ENCODE data around the gene STARD4. TPM values are rescaled to one million over a fixed set of nuclear protein-coding genes. Genes with fewer than 3 reads are reported as not detected.

The STARD4 gene
- total and polyA plus RNA-seq, 7 experiments from 2014 or later, result 3.7 to 70.8 (median 12.3) TPM

DNA sequence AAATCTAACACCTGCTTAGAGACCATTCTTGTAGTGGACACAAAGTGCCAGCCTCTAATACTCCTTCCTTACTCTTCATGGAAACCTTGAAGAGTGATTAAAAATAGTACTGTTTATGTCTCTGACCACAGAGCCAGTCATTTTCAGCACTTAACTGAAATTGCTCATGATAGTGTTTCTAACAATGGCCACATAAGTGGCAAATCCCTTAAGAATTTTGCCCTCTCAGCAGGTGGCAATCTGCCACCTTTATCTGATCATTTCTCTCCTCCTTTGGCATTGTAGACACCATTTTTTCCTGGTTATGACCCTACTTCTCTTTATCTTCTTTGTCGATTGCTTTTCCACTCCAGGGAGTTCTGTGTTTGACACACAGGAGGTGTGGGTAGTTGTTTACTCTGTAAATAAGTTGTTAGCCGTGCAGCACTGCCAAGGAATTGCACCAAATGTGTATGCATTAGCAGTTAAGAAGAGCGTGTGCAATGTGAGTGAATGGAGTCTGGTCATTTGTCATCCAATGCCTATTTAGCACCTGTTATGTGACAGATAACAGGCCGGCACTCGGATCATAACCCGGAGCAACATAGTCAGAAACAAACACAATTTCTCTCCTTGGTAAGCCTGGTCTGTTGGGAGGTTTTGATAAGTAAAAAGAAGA lies 36.8 kb upstream of the STARD4 start:
- ChIA-PET CTCF (interaction anchor here (0.7 kb wide), 1 partner anchor 203 kb away, joined by 3 read pairs; no protein-coding TSS in a partner anchor), POLR2A (no interaction called here)
- peaks cover 0 to 6% (median 3%) of the 10 kb centered on the region in 5 donors for H3K27me3 Mint-ChIP-seq
- Histone ChIP-seq H3K4me1 (ENCODE audit: control insufficient read depth in 2 of 2, insufficient read depth in 2 of 2, low read length in 2 of 2) (peaks cover 0 to 12% of the 10 kb centered on the region in 2 donors), H3K27me3 (ENCODE audit: control insufficient read depth in 2 of 2, insufficient read depth in 2 of 2, low read length in 2 of 2) (no peaks in the 10 kb centered on the region), H3K4me3 (ENCODE audit: low read length) (no peak overlapping the region), H3K27ac (ENCODE audit: low read depth, low read length) (no peak overlapping the region), H3K36me3 (ENCODE audit: control insufficient read depth in 2 of 3, insufficient read depth in 3 of 3, low read length in 3 of 3) (no peaks in the 10 kb centered on the region), H3K9me3 (ENCODE audit: control insufficient read depth in 2 of 3, low read length in 3 of 3) (no peaks in the 10 kb centered on the region)
- peaks cover 8 to 22% (median 20%) of the 10 kb centered on the region in 7 donors for H3K4me1 Mint-ChIP-seq
- H3K4me3 Mint-ChIP-seq, result no peak overlapping the region
- H3K27ac Mint-ChIP-seq, result no peak overlapping the region
- no peaks in the 10 kb centered on the region for H3K36me3 Mint-ChIP-seq
- no peak for DNase-seq
- H3K9me3 Mint-ChIP-seq, result peaks cover 0 to under 1% (median 0%) of the 10 kb centered on the region in 11 donors
- no peak for ATAC-seq
- intact Hi-C loops (cut with micrococcal nuclease), result no loop called here

DNA sequence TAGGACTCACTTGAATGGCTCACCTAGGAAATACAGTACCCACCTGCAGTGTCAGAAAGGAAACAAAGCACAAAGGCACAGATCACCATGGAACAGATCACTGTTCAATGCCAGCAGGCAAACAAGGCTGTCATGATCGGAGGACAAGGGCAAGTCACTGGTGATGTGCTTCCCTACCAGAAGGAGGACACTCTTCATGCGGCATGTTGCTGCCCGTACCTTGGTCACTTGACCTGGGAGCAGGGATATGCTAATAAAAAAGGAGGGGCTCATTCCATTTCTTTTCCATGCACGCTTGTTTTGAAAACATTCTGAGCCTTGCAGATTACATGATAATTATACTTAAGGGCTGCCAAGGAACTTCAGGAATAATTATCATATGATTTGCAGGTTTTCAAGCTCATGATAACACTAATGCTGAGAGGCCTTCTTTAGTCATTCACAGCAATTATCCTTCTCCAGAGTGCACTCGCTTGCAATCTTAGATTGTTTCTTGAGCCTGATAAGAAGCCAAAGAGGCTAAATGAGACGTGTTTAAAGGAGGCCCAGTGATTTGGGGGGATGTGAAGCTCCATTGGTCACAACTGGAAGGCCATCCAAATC lies 36.1 kb upstream of the STARD4 start:
- ATAC-seq, result no peak
- Histone ChIP-seq H3K4me1 (ENCODE audit: control insufficient read depth in 2 of 2, insufficient read depth in 2 of 2, low read length in 2 of 2) (peaks cover 0 to 12% of the 10 kb centered on the region in 2 donors), H3K4me3 (ENCODE audit: low read length) (no peak overlapping the region), H3K9me3 (ENCODE audit: control insufficient read depth in 2 of 3, low read length in 3 of 3) (no peaks in the 10 kb centered on the region), H3K36me3 (ENCODE audit: control insufficient read depth in 2 of 3, insufficient read depth in 3 of 3, low read length in 3 of 3) (no peaks in the 10 kb centered on the region), H3K27ac (ENCODE audit: low read depth, low read length) (no peak overlapping the region), H3K27me3 (ENCODE audit: control insufficient read depth in 2 of 2, insufficient read depth in 2 of 2, low read length in 2 of 2) (no peaks in the 10 kb centered on the region)
- no peak overlapping the region for H3K27ac Mint-ChIP-seq
- H3K36me3 Mint-ChIP-seq, result no peaks in the 10 kb centered on the region
- POLR2A ChIA-PET, result no interaction called here
- H3K4me3 Mint-ChIP-seq, result no peak overlapping the region
- peaks cover 8 to 22% (median 20%) of the 10 kb centered on the region in 7 donors for H3K4me1 Mint-ChIP-seq
- intact Hi-C loops (cut with micrococcal nuclease), result no loop called here
- peaks cover 0 to 8% (median 3%) of the 10 kb centered on the region in 5 donors for H3K27me3 Mint-ChIP-seq
- H3K9me3 Mint-ChIP-seq, result no peaks in the 10 kb centered on the region
- no peak for DNase-seq
- CTCF ChIA-PET, result interaction anchor here (1.3 kb wide), 1 partner anchor 9 kb away, joined by 4 read pairs; no protein-coding TSS in a partner anchor

DNA sequence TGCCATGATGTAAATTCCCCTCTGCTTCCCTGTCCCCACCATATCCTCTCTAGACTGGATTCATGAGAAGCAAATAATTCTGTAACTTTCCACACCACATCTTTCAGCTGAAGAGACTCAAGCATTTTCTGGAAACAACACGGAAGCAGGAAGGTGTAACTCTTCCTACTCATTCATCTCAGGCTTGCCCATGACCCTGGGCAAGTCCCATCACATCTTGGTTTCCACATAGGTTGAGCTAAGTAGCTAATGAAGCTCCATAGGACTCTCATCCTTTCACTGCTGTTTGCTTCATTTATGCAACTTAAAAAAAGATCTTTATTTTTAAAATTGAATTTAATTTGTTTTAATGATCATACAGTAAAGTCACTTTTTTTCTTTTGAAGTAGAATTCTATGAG lies 32.7 kb upstream of the STARD4 start:
- H3K27me3 ChIP-seq (ENCODE audit: control insufficient read depth in 2 of 2, insufficient read depth in 2 of 2, low read length in 2 of 2), result no peaks in the 10 kb centered on the region
- DNase-seq (no peak), ATAC-seq (no peak)
- peaks cover 0 to 30% (median 3%) of the 10 kb centered on the region in 5 donors for H3K27me3 Mint-ChIP-seq
- H3K27ac ChIP-seq (ENCODE audit: low read depth, low read length), result no peak overlapping the region
- H3K36me3 Mint-ChIP-seq, result no peaks in the 10 kb centered on the region
- no peaks in the 10 kb centered on the region for H3K9me3 ChIP-seq (ENCODE audit: control insufficient read depth in 2 of 3, low read length in 3 of 3)
- no peak overlapping the region for H3K4me3 Mint-ChIP-seq
- H3K36me3 ChIP-seq (ENCODE audit: control insufficient read depth in 2 of 3, insufficient read depth in 3 of 3, low read length in 3 of 3), result no peaks in the 10 kb centered on the region
- POLR2A ChIA-PET, result no interaction called here
- intact Hi-C loops (cut with micrococcal nuclease), result no loop called here
- no peaks in the 10 kb centered on the region for H3K9me3 Mint-ChIP-seq
- no peak overlapping the region for H3K4me3 ChIP-seq (ENCODE audit: low read length)
- H3K4me1 Mint-ChIP-seq, result peaks cover 0 to under 1% (median 0%) of the 10 kb centered on the region in 7 donors
- H3K27ac Mint-ChIP-seq, result no peak overlapping the region
- CTCF ChIA-PET, result no interaction called here
- no peaks in the 10 kb centered on the region for H3K4me1 ChIP-seq (ENCODE audit: control insufficient read depth in 2 of 2, insufficient read depth in 2 of 2, low read length in 2 of 2)

DNA sequence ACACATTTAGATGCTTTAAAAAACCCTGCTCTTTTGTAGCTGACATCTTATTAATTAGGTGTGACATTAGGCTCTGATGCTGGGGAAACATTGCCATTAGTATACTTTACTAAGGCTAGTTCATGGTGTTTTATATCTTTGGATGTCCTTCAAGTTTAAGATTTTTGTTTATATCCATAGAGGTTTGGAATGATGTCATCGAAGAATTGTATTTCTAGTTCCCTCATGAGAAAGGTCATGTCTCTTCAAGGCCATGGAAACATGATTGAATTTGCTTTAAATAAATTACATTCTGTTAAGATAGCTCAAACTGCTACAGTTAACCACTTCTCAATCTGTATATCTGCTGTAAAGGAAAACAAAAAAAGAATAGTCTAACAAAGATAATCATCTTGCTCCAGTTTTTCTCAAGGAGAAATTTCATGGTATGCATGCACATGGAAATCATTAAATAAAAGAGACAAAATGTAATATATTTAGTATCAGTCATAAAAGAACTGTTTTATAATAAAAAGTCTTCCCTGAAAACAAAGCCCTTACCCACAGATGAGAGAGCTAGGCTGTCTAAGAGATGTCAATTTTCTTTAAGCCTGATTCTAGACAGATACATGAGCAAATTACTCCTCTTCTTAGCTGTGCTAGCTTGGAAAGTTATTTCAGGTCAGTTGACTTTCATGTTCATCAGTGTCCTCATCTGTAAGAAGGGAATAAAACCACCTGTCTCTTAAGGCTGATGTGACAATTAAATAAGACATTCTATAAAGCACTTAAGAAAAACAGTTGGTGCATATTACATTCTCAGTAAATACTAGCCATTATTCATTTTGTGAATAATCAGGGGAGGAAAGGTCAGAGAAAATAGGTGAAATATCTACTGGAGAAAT lies 25.0 kb upstream of the STARD4 start:
- POLR2A ChIA-PET, result no interaction called here

DNA sequence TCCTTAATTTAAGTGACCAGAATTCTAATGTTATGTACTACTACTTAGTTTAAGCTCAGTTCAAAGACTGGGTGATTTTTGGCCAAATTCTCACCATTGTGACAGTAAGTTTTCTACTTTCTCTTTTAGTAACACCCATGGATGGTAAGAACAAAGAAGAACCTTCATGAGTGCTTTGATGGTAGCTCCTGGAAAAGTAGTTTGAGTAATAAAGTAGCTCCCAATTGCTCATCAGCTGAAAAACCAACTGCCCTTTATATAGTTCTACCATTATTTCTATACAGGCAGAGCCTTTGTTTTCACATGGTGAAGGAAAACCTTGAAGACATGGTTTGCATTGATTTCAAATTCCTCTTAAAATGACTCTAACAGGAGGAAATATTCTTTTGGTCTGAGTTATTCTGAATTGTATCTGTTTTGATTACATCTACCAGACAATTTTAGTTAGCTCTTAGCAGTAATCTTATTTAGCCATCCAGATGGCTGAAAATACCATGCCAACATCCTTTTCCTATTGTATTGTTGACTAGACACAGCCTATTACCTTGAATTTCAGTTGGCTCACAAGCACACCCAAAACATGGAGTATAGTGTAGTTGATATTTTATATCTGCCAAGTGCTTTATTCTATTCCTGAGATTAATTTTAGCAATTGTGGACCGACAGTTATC lies 23.7 kb upstream of the STARD4 start:
- intact Hi-C loops (cut with micrococcal nuclease), result no loop called here
- DNase-seq, result no peak
- peaks cover 0 to 9% (median 0%) of the 10 kb centered on the region in 11 donors for H3K9me3 Mint-ChIP-seq
- no peak overlapping the region for H3K4me3 ChIP-seq (ENCODE audit: low read length)
- ChIA-PET POLR2A (no interaction called here), CTCF (interaction anchor here (0.6 kb wide), 1 partner anchor 15 kb away, joined by 3 read pairs; no protein-coding TSS in a partner anchor)
- peaks cover 0 to 17% (median 4%) of the 10 kb centered on the region in 7 donors for H3K4me1 Mint-ChIP-seq
- H3K27me3 ChIP-seq (ENCODE audit: control insufficient read depth in 2 of 2, insufficient read depth in 2 of 2, low read length in 2 of 2), result no peaks in the 10 kb centered on the region
- peaks cover 0 to 13% (median 4%) of the 10 kb centered on the region in 5 donors for H3K36me3 Mint-ChIP-seq
- no peak overlapping the region for H3K4me3 Mint-ChIP-seq
- H3K27me3 Mint-ChIP-seq, result peaks cover 9 to 27% (median 13%) of the 10 kb centered on the region in 5 donors
- H3K9me3 ChIP-seq (ENCODE audit: control insufficient read depth in 2 of 3, low read length in 3 of 3), result no peaks in the 10 kb centered on the region
- no peaks in the 10 kb centered on the region for H3K36me3 ChIP-seq (ENCODE audit: control insufficient read depth in 2 of 3, insufficient read depth in 3 of 3, low read length in 3 of 3)
- H3K27ac Mint-ChIP-seq, result no peak overlapping the region
- peaks cover 3 to 5% of the 10 kb centered on the region in 2 donors for H3K4me1 ChIP-seq (ENCODE audit: control insufficient read depth in 2 of 2, insufficient read depth in 2 of 2, low read length in 2 of 2)
- no peak for ATAC-seq
- H3K27ac ChIP-seq (ENCODE audit: low read depth, low read length), result no peak overlapping the region

More for the DNA sequence above, 25.0 kb upstream of the STARD4 start:
- DNase-seq, result no peak
- CTCF ChIA-PET, result no interaction called here
- no peaks in the 10 kb centered on the region for H3K9me3 ChIP-seq (ENCODE audit: control insufficient read depth in 2 of 3, low read length in 3 of 3)
- Mint-ChIP-seq H3K27ac (no peak overlapping the region), H3K4me1 (peaks cover 0 to 10% (median 0%) of the 10 kb centered on the region in 7 donors), H3K9me3 (peaks cover 0 to 9% (median 0%) of the 10 kb centered on the region in 11 donors), H3K36me3 (peaks cover 0 to 13% (median 4%) of the 10 kb centered on the region in 5 donors), H3K4me3 (no peak overlapping the region), H3K27me3 (peaks cover 9 to 37% (median 13%) of the 10 kb centered on the region in 5 donors)
- intact Hi-C loops (cut with micrococcal nuclease), result no loop called here
- ATAC-seq, result no peak
- no peak overlapping the region for H3K4me3 ChIP-seq (ENCODE audit: low read length)
- H3K27ac ChIP-seq (ENCODE audit: low read depth, low read length), result no peak overlapping the region
- no peaks in the 10 kb centered on the region for H3K36me3 ChIP-seq (ENCODE audit: control insufficient read depth in 2 of 3, insufficient read depth in 3 of 3, low read length in 3 of 3)
- no peaks in the 10 kb centered on the region for H3K4me1 ChIP-seq (ENCODE audit: control insufficient read depth in 2 of 2, insufficient read depth in 2 of 2, low read length in 2 of 2)
- no peaks in the 10 kb centered on the region for H3K27me3 ChIP-seq (ENCODE audit: control insufficient read depth in 2 of 2, insufficient read depth in 2 of 2, low read length in 2 of 2)

Measured in naive thymus-derived CD4-positive, alpha-beta T cell (primary cell).